Activated B cell treated with CpG ODN at 0.5 μM for 24 hours (primary cell): Measurements from ENCODE around the gene CCDC30. TPM values are rescaled to one million over a fixed set of nuclear protein-coding genes. Genes with fewer than 3 reads are reported as not detected.

Source experiments
- ATAC-seq: fragments of 200-7000 bp; cut with Tn5 transposase; one replicate; pipeline ENCODE4 v1.10.0; 2021; ENCODE audit warnings: low read depth, mild to moderate bottlenecking, moderate library complexity
- CTCF ChIA-PET: fragments of 350-600 bp; sonication (Branson Sonifier 250); formaldehyde crosslinking; loops from one replicate; lab custom pipeline; 2021; ENCODE audit warnings: antibody characterized with exemption; lab: Charles Lee
- POLR2A ChIA-PET: fragments of 350-600 bp; sonication (Branson Sonifier 250); formaldehyde crosslinking; loops from one replicate; lab custom pipeline; 2021; ENCODE audit warnings: antibody characterized with exemption; lab: Charles Lee
- DNase-seq: peaks from one replicate; pipeline ENCODE4 v3.0.0; 2022
- H3K27ac Mint-ChIP-seq: one replicate; pipeline ENCODE4 v1.8.0; 2020; ENCODE audit warnings: mixed read lengths
- H3K27me3 Mint-ChIP-seq: one replicate; pipeline ENCODE4 v1.8.0; 2021; ENCODE audit warnings: mixed read lengths
- H3K36me3 Mint-ChIP-seq: one replicate; pipeline ENCODE4 v1.8.0; 2021; ENCODE audit warnings: low read depth, mixed read lengths
- H3K4me1 Mint-ChIP-seq: one replicate; pipeline ENCODE4 v1.8.0; 2021; ENCODE audit warnings: mixed read lengths
- H3K4me3 Mint-ChIP-seq: one replicate; pipeline ENCODE4 v1.8.0; 2020; ENCODE audit warnings: mild to moderate bottlenecking, mixed read lengths
- H3K9me3 Mint-ChIP-seq: one replicate; pipeline ENCODE4 v1.8.0; 2020; ENCODE audit warnings: mixed read lengths
- intact Hi-C: fragments of 100-400 bp; cut with micrococcal nuclease; formaldehyde crosslinking; loops from one replicate; pipeline ENCODE4 v1.15.1; 2024
- total RNA-seq: library from RNA; stranded (reverse); gene quantifications from 2 replicates; pipeline ENCODE4 v1.2.3, GENCODE V29; 2022
- TF ChIP-seq, protein P1 (sequence below): fragments of 200-600 bp; IDR thresholded peaks from one replicate; pipeline ENCODE4 v1.8.0; 2022; ENCODE audit warnings: antibody characterized with exemption, mild to moderate bottlenecking

The CCDC30 gene
- total RNA-seq, 1 donor from 2014 or later: 3.5 TPM

GRCh38 chr1:42419126-42419821 lies 43.8 kb upstream of the CCDC30 start:
- no peaks in the 10 kb centered on the region for H3K4me1 Mint-ChIP-seq
- ChIA-PET POLR2A (no interaction called here), CTCF (no interaction called here)
- H3K27ac Mint-ChIP-seq: no peak overlapping the region
- TF ChIP-seq, protein P1, sequence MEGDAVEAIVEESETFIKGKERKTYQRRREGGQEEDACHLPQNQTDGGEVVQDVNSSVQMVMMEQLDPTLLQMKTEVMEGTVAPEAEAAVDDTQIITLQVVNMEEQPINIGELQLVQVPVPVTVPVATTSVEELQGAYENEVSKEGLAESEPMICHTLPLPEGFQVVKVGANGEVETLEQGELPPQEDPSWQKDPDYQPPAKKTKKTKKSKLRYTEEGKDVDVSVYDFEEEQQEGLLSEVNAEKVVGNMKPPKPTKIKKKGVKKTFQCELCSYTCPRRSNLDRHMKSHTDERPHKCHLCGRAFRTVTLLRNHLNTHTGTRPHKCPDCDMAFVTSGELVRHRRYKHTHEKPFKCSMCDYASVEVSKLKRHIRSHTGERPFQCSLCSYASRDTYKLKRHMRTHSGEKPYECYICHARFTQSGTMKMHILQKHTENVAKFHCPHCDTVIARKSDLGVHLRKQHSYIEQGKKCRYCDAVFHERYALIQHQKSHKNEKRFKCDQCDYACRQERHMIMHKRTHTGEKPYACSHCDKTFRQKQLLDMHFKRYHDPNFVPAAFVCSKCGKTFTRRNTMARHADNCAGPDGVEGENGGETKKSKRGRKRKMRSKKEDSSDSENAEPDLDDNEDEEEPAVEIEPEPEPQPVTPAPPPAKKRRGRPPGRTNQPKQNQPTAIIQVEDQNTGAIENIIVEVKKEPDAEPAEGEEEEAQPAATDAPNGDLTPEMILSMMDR: no peak
- H3K27me3 Mint-ChIP-seq: peaks cover 25% of the 10 kb centered on the region
- H3K9me3 Mint-ChIP-seq: no peaks in the 10 kb centered on the region
- no peak overlapping the region for H3K4me3 Mint-ChIP-seq
- intact Hi-C loops: no loop called here
- H3K36me3 Mint-ChIP-seq: no peaks in the 10 kb centered on the region
- DNase-seq (no peak), ATAC-seq (no peak)

GRCh38 chr1:42420121-42420520 lies 43.0 kb upstream of the CCDC30 start:
- intact Hi-C loops: no loop called here
- DNase-seq (no peak), ATAC-seq (no peak)
- no peaks in the 10 kb centered on the region for H3K9me3 Mint-ChIP-seq
- TF ChIP-seq, protein P1: no peak
- H3K4me3 Mint-ChIP-seq: no peak overlapping the region
- POLR2A ChIA-PET: no interaction called here
- CTCF ChIA-PET: no interaction called here
- no peaks in the 10 kb centered on the region for H3K36me3 Mint-ChIP-seq
- no peak overlapping the region for H3K27ac Mint-ChIP-seq
- H3K27me3 Mint-ChIP-seq: peaks cover 23% of the 10 kb centered on the region
- H3K4me1 Mint-ChIP-seq: no peaks in the 10 kb centered on the region

- ChIA-PET CTCF (no interaction called here), POLR2A (no interaction called here)
- peaks cover 22% of the 10 kb centered on the region for H3K27me3 Mint-ChIP-seq
- no peaks in the 10 kb centered on the region for H3K36me3 Mint-ChIP-seq
- no peak overlapping the region for H3K27ac Mint-ChIP-seq
- no peak overlapping the region for H3K4me3 Mint-ChIP-seq
- no peaks in the 10 kb centered on the region for H3K9me3 Mint-ChIP-seq
- H3K4me1 Mint-ChIP-seq: no peaks in the 10 kb centered on the region
- TF ChIP-seq, protein P1: no peak
- no peak for DNase-seq
- intact Hi-C loops: no loop called here
- ATAC-seq: no peak
Measured at GRCh38 chr1:42420911-42421585, 42.0 kb upstream of the CCDC30 start.

GRCh38 chr1:42422737-42423136 lies 40.3 kb upstream of the CCDC30 start:
- POLR2A ChIA-PET: no interaction called here
- ATAC-seq: no peak
- H3K27ac Mint-ChIP-seq: no peak overlapping the region

DNA sequence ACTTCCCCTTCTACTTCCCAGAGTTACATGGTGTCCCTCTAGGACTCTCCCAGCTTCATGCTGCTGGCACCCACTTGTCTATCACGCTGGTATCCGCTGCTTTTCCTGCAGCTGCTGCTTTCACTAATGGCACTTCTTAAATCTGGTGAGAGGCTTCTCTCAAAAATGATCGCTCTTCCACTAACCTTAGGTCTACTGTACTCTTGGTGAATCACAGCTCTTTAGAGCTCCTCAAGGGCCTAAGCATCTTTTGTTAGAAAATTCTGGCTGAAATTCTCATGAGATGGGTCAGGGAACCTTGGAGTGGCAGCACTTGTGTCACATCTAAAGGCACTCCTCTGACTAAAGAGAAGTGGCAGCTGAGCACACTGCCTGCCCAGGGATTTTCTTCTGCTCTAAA lies 39.4 kb upstream of the CCDC30 start:
- TF ChIP-seq, protein P1: no peak
- ATAC-seq (no peak), DNase-seq (no peak)
- H3K4me3 Mint-ChIP-seq: no peak overlapping the region
- H3K36me3 Mint-ChIP-seq: no peaks in the 10 kb centered on the region
- no peak overlapping the region for H3K27ac Mint-ChIP-seq
- H3K4me1 Mint-ChIP-seq: no peaks in the 10 kb centered on the region
- POLR2A ChIA-PET: no interaction called here
- CTCF ChIA-PET: no interaction called here
- H3K9me3 Mint-ChIP-seq: no peaks in the 10 kb centered on the region
- H3K27me3 Mint-ChIP-seq: peaks cover 18% of the 10 kb centered on the region
- intact Hi-C loops: no loop called here

More at GRCh38 chr1:42422737-42423136, 40.3 kb upstream of the CCDC30 start:
- intact Hi-C loops: no loop called here
- CTCF ChIA-PET: no interaction called here
- Mint-ChIP-seq H3K4me1 (no peaks in the 10 kb centered on the region), H3K4me3 (no peak overlapping the region), H3K27me3 (peaks cover 22% of the 10 kb centered on the region), H3K9me3 (no peaks in the 10 kb centered on the region), H3K36me3 (no peaks in the 10 kb centered on the region)
- TF ChIP-seq, protein P1: no peak
- DNase-seq: no peak
